Mesothelial cell of epicardium (in vitro differentiated cells): ENCODE measurements around the gene PLEKHJ1. TPM values are rescaled to one million over a fixed set of nuclear protein-coding genes. Genes with fewer than 3 reads are reported as not detected.

Experiments used
- DNase-seq, 2 experiments: peaks; one replicate each; pipeline ENCODE4 v3.0.0; 2021; ENCODE audit warnings: low spot score in 2 of 2; ENCODE audit not compliant: unreplicated experiment in 2 of 2
- H3K27ac Mint-ChIP-seq: 2 replicates; pipeline ENCODE4 v1.8.0; 2021; ENCODE audit warnings: mixed read lengths
- H3K27me3 Mint-ChIP-seq: 2 replicates; pipeline ENCODE4 v1.8.0; 2021; ENCODE audit warnings: low read depth, mixed read lengths
- H3K36me3 Mint-ChIP-seq: 2 replicates; pipeline ENCODE4 v1.8.0; 2021; ENCODE audit warnings: mixed read lengths
- H3K4me1 Mint-ChIP-seq: 2 replicates; pipeline ENCODE4 v1.8.0; 2021; ENCODE audit warnings: mixed read lengths
- H3K4me3 Mint-ChIP-seq: 2 replicates; pipeline ENCODE4 v1.8.0; 2021; ENCODE audit warnings: mild to moderate bottlenecking, moderate library complexity, mixed read lengths
- H3K9me3 Mint-ChIP-seq: 2 replicates; pipeline ENCODE4 v1.8.0; 2021; ENCODE audit warnings: mixed read lengths
- total RNA-seq: library from RNA; stranded (reverse); gene quantifications from 3 replicates; pipeline ENCODE4 v1.2.1, GENCODE V29; 2021
- TF ChIP-seq, protein P1 (sequence below): fragments of 200-600 bp; sonication (generic); IDR thresholded peaks from one replicate; pipeline ENCODE4 v1.5.0; 2021; ENCODE audit warnings: antibody characterized with exemption; ENCODE audit not compliant: unreplicated experiment

The PLEKHJ1 gene
- total RNA-seq, 1 donor from 2014 or later = 73.4 TPM

DNA sequence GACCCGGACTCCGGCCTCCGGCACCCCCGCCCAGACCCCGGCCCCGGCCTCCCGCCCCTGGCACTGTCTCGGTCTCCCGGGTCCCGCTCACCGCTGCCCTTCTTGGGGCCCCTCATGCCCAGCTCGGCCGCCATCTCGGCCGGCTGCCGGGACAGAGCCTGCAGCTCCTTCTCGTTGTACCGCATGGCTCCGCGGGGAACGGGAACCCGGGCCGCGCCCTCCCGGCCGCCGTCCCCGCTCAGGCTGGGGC lies 140 bp downstream of the PLEKHJ1 start:
- H3K4me1 Mint-ChIP-seq = peaks cover 42% of the 10 kb centered on the region

DNA sequence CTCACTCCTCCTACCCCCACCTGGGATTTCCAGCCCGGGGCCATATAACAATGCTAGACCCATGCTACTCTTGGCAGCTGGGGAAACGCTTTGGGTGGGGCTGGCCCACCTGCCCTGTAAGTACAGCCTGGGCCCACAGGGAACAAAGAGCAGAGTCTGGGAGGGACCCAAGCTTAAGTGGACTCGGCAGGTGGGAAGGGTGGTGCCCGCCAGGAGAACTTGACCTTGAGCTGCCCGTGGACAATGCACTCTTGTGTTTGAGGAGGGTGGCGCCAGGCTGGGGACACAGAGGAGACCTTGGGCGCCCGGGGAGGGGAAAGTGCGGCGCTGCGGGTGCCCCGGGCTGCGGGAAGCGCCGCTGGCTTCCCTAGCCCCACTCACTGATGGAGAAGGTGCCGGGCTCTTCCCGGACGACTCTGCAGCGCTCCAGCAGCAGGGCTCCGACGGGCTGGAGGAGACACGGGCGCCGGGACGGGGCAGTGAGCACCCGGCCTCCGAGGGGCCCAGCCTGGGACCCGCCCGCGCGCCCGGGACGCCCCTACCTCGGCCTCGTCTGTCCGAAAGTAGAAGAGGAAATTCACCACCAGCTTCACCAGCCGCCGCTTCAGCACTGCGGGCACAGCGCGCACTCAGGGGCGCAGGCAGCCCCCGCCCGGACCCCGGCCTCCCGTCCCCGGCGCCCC lies 607 bp downstream of the PLEKHJ1 start:
- TF ChIP-seq, protein P1, sequence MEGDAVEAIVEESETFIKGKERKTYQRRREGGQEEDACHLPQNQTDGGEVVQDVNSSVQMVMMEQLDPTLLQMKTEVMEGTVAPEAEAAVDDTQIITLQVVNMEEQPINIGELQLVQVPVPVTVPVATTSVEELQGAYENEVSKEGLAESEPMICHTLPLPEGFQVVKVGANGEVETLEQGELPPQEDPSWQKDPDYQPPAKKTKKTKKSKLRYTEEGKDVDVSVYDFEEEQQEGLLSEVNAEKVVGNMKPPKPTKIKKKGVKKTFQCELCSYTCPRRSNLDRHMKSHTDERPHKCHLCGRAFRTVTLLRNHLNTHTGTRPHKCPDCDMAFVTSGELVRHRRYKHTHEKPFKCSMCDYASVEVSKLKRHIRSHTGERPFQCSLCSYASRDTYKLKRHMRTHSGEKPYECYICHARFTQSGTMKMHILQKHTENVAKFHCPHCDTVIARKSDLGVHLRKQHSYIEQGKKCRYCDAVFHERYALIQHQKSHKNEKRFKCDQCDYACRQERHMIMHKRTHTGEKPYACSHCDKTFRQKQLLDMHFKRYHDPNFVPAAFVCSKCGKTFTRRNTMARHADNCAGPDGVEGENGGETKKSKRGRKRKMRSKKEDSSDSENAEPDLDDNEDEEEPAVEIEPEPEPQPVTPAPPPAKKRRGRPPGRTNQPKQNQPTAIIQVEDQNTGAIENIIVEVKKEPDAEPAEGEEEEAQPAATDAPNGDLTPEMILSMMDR = no peak
- Mint-ChIP-seq H3K4me1 (peaks cover 38% of the 10 kb centered on the region), H3K36me3 (peaks cover 9% of the 10 kb centered on the region), H3K27me3 (no peaks in the 10 kb centered on the region), H3K27ac (peak overlapping the region; percentile 93), H3K9me3 (no peaks in the 10 kb centered on the region), H3K4me3 (peak overlapping the region; percentile 87)
- DNase-seq = no peak

More for the DNA sequence above, 140 bp downstream of the PLEKHJ1 start:
- H3K27ac Mint-ChIP-seq = no peak overlapping the region
- no peaks in the 10 kb centered on the region for H3K27me3 Mint-ChIP-seq
- H3K9me3 Mint-ChIP-seq = no peaks in the 10 kb centered on the region
- DNase-seq = no peak
- TF ChIP-seq, protein P1 = no peak
- H3K36me3 Mint-ChIP-seq = peaks cover 9% of the 10 kb centered on the region
- H3K4me3 Mint-ChIP-seq = peak overlapping the region; percentile 87

DNA sequence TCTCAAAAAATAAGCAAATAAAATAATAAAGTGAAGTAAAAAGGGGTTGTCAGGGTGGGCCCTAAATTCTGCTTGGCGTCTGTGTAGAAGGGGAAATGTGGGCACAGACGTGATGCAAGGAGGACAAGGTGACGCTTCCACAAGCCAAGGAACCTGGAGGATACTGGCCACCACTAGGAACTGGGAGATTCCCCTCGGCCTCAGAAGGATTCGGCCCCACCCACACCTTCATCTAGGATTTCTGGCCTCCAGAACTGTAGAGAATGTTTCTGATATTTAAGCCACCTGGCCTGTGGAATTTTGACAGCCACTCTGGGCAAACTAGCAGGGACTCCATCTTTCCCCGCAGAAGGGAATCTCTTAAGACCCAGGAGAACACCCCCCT lies 1.1 kb downstream of the PLEKHJ1 start:
- H3K4me3 Mint-ChIP-seq = peak overlapping the region; percentile 87
- H3K27me3 Mint-ChIP-seq = no peaks in the 10 kb centered on the region
- H3K27ac Mint-ChIP-seq = peak overlapping the region; percentile 93
- H3K9me3 Mint-ChIP-seq = no peaks in the 10 kb centered on the region
- peaks cover 9% of the 10 kb centered on the region for H3K36me3 Mint-ChIP-seq
- no peak for DNase-seq
- TF ChIP-seq, protein P1 = no peak
- H3K4me1 Mint-ChIP-seq = peaks cover 33% of the 10 kb centered on the region

DNA sequence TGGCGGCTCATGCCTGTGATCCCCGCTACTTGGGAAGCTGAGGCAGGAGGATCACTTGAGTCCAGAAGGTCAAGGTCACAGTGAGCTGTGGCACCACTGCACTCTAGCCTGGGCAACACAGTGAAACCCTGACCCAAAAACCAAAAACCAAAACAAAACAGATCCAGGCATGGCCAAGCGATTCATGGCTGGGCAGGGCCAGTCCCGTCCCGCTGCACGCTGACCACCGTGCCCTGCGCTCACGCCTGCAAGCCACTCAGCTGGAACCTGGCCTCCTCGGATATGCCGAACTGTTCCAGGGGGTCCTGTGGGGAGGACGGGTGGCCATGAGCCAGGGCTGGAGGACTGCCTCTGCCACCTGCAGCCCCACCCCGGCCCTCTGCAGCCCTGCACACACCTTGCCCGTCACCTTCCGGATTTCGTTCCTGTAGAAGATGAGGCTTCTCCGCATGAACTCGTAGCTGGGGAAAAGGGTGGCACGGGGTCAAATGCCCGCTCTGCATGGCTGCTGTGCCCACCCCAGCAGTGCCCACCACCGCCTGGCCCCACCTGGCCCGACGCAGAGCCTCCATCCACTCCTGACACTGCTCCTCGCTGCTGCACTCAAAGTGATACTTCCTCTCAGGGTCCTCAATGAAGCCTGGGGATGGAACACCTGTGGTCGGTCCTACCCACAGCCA lies 2.4 kb downstream of the PLEKHJ1 start:
- peaks cover 24% of the 10 kb centered on the region for H3K4me1 Mint-ChIP-seq
- no peak for DNase-seq
- no peaks in the 10 kb centered on the region for H3K27me3 Mint-ChIP-seq
- H3K27ac Mint-ChIP-seq = peak overlapping the region; percentile 43
- H3K4me3 Mint-ChIP-seq = peak overlapping the region; percentile 87
- TF ChIP-seq, protein P1 = no peak
- H3K9me3 Mint-ChIP-seq = no peaks in the 10 kb centered on the region
- peaks cover 8% of the 10 kb centered on the region for H3K36me3 Mint-ChIP-seq

DNA sequence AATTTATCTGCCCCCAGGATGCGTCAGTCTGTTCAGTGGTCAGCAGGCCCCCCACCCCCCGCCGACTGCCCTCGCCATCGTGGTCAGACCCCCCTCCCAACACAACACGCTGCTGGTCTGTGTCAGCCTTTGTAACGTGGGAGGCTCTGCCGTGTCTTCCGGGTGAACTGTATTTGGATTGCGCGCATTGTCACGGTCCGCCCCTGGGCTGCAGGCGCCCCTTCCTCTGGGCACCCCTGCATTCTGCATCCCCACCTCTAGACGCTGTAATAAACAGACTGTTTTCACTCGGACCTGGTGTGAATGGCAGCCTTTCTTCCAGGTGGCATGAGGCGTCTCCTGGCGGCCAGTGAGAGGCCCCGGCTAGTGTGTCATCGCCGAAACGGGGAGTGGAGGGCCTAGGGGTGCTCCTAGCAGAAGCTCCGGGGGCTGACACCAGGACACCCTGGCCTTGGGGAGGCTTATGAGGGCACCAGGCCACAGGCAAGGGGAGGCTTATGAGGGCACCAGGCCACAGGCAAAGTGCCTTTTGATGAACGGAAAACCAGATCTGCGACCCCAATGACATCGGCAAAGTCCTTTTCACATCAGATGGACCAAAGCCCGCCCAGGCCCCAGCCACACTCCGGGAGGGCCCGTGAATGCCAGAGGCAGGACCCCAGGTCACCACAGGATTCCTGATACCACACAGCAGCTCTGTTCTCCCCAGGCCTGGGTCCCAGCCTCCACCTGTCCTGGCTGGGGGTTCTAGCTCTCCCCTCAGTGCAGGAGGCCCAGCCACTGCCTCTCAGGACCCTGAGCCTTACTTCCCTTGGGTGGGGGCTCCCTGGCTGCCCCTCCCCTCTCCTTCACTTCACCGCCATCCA lies 3.6 kb downstream of the PLEKHJ1 start:
- no peak overlapping the region for H3K4me3 Mint-ChIP-seq
- H3K27ac Mint-ChIP-seq = no peak overlapping the region
- no peaks in the 10 kb centered on the region for H3K9me3 Mint-ChIP-seq
- no peak for DNase-seq
- H3K27me3 Mint-ChIP-seq = no peaks in the 10 kb centered on the region
- TF ChIP-seq, protein P1 = no peak
- H3K4me1 Mint-ChIP-seq = peaks cover 11% of the 10 kb centered on the region
- H3K36me3 Mint-ChIP-seq = peaks cover 10% of the 10 kb centered on the region
